IMR-90 (cell line): ENCODE results near the gene SERPING1. TPM values are rescaled to one million over a fixed set of nuclear protein-coding genes. Genes with fewer than 3 reads are reported as not detected.
A peak's percentile ranks its signal among the peaks of the same experiment; 100 is the strongest.

Source experiments
- ATAC-seq: fragments of 200-7000 bp; cut with Tn5 transposase; 2 replicates; pipeline ENCODE4 v1.9.1; 2020; ENCODE audit warnings: low read depth, mild to moderate bottlenecking, moderate library complexity
- BruUV-seq: library from RNA; stranded (reverse); fragments of 400-500 nt; replicated peaks from 2 replicates; lab custom pipeline; 2021; lab: Mats Ljungman, UMichigan
- CTCF ChIA-PET: fragments of 300-600 bp; formaldehyde crosslinking; extraction: SDS; loops from one replicate; lab custom pipeline; 2021; ENCODE audit warnings: antibody characterized with exemption; lab: Yijun Ruan, JAX
- POLR2A ChIA-PET: fragments of 300-600 bp; sonication (Branson Sonifier 250); formaldehyde crosslinking; loops from one replicate; lab custom pipeline; 2022; ENCODE audit warnings: antibody characterized with exemption; ENCODE audit not compliant: unreplicated experiment; lab: Charles Lee
- DNase-seq: peaks from one replicate; pipeline ENCODE4 v3.0.0; 2013
- H2AFZ ChIP-seq: replicated peaks from 2 replicates; pipeline ENCODE3; 2013; ENCODE audit warnings: low read length, mild to moderate bottlenecking; ENCODE audit not compliant: poor library complexity
- H2AK5ac ChIP-seq: 2 replicates; pipeline ENCODE4 v1.6.1; 2013; ENCODE audit warnings: low read depth, low read length, inconsistent platforms
- H2AK9ac ChIP-seq: replicated peaks from 2 replicates; pipeline ENCODE3; 2013; ENCODE audit warnings: mild to moderate bottlenecking, low read depth, low read length, moderate library complexity; ENCODE audit not compliant: poor library complexity
- H2BK120ac ChIP-seq: 2 replicates; pipeline ENCODE4 v1.6.1; 2013; ENCODE audit warnings: low read depth, low read length, inconsistent platforms
- H2BK15ac ChIP-seq: 3 replicates; pipeline ENCODE4 v1.6.1; 2013; ENCODE audit warnings: low read depth, low read length, inconsistent platforms
- H2BK20ac ChIP-seq: 2 replicates; pipeline ENCODE4 v1.6.1; 2013; ENCODE audit warnings: low read depth, mild to moderate bottlenecking, inconsistent platforms, low read length, moderate library complexity
- H2BK5ac ChIP-seq: 2 replicates; pipeline ENCODE4 v1.6.1; 2013; ENCODE audit warnings: mild to moderate bottlenecking, low read depth, low read length, inconsistent platforms; ENCODE audit not compliant: poor library complexity, severe bottlenecking
- H3K14ac ChIP-seq: replicated peaks from 2 replicates; pipeline ENCODE4 v1.6.1; 2013; ENCODE audit warnings: low read depth, low read length, inconsistent platforms
- H3K18ac ChIP-seq: 2 replicates; pipeline ENCODE4 v1.6.1; 2013; ENCODE audit warnings: low read depth, low read length, control low read depth
- H3K23ac ChIP-seq: 2 replicates; pipeline ENCODE4 v1.6.1; 2013; ENCODE audit warnings: low read depth, low read length, inconsistent platforms
- H3K27ac ChIP-seq: 2 replicates; pipeline ENCODE4 v1.5.1; 2013; ENCODE audit warnings: mild to moderate bottlenecking, control low read depth, low read length; ENCODE audit not compliant: insufficient read depth
- H3K27me3 ChIP-seq: 2 replicates; pipeline ENCODE4 v1.6.1; 2013; ENCODE audit warnings: low read length; ENCODE audit not compliant: control insufficient read depth, insufficient read depth
- H3K36me3 ChIP-seq: 2 replicates; pipeline ENCODE4 v1.6.1; 2013; ENCODE audit warnings: low read length, mixed read lengths; ENCODE audit not compliant: control insufficient read depth, insufficient read depth
- H3K4ac ChIP-seq: 2 replicates; pipeline ENCODE4 v1.6.1; 2013; ENCODE audit warnings: low read depth, low read length, inconsistent platforms
- H3K4me1 ChIP-seq: 2 replicates; pipeline ENCODE4 v1.6.1; 2013; ENCODE audit warnings: low read length, mixed read lengths; ENCODE audit not compliant: control insufficient read depth, insufficient read depth
- H3K4me2 ChIP-seq: 2 replicates; pipeline ENCODE4 v1.6.1; 2013; ENCODE audit warnings: low read depth, mild to moderate bottlenecking, control low read depth, low read length, moderate library complexity
- H3K4me3 ChIP-seq: 2 replicates; pipeline ENCODE4 v1.5.1; 2013; ENCODE audit warnings: low read depth, mild to moderate bottlenecking, control low read depth, low read length, moderate library complexity; ENCODE audit not compliant: insufficient read depth
- H3K56ac ChIP-seq: 2 replicates; pipeline ENCODE4 v1.6.1; 2013; ENCODE audit warnings: low read length, inconsistent platforms; ENCODE audit not compliant: insufficient read depth; ENCODE audit errors: extremely low read depth
- H3K79me1 ChIP-seq, 2 experiments: 2 replicates each; pipeline ENCODE4 v1.6.1; 2013; ENCODE audit warnings: low read length in 2 of 2, inconsistent platforms in 1 of 2, low read depth in 1 of 2
- H3K9ac ChIP-seq: 2 replicates; pipeline ENCODE4 v1.6.1; 2013; ENCODE audit warnings: low read depth, low read length, control low read depth
- H3K9me1 ChIP-seq: 2 replicates; pipeline ENCODE4 v1.6.1; 2013; ENCODE audit warnings: low read length, inconsistent platforms; ENCODE audit not compliant: insufficient read depth
- H3K9me3 ChIP-seq: 2 replicates; pipeline ENCODE4 v1.6.1; 2013; ENCODE audit warnings: low read length; ENCODE audit not compliant: control insufficient read depth, insufficient read depth
- H4K20me1 ChIP-seq: 2 replicates; pipeline ENCODE4 v1.6.1; 2013; ENCODE audit warnings: low read length, inconsistent platforms; ENCODE audit not compliant: insufficient read depth
- H4K5ac ChIP-seq: 2 replicates; pipeline ENCODE4 v1.6.1; 2013; ENCODE audit warnings: mild to moderate bottlenecking, low read depth, low read length, control low read depth
- H4K8ac ChIP-seq, 2 experiments: 2 replicates each; pipeline ENCODE4 v1.6.1; 2013; ENCODE audit warnings: low read depth in 2 of 2, low read length in 2 of 2, control low read depth in 1 of 2, inconsistent platforms in 1 of 2
- H4K91ac ChIP-seq: 2 replicates; pipeline ENCODE4 v1.6.1; 2013; ENCODE audit warnings: low read depth, low read length, inconsistent platforms; ENCODE audit not compliant: insufficient read depth
- ELK1 ChIP-seq: fragments of 150-350 bp; IDR thresholded peaks from 2 replicates; pipeline ENCODE4 v1.6.1; 2016; ENCODE audit warnings: low read depth, mild to moderate bottlenecking, low read length, moderate library complexity, borderline replicate concordance
- MAFK ChIP-seq: IDR thresholded peaks from 2 replicates; pipeline ENCODE4 v1.6.1; 2012; ENCODE audit warnings: low read depth, low read length, improper control_type of control experiment
- MAZ ChIP-seq: IDR thresholded peaks from 2 replicates; pipeline ENCODE4 v1.6.1; 2012; ENCODE audit warnings: low read depth, mild to moderate bottlenecking, low read length, improper control_type of control experiment, moderate library complexity, borderline replicate concordance
- MXI1 ChIP-seq: IDR thresholded peaks from 2 replicates; pipeline ENCODE4 v1.6.1; 2012; ENCODE audit warnings: low read depth, mild to moderate bottlenecking, low read length, moderate library complexity, borderline replicate concordance
- POLR2A ChIP-seq: IDR thresholded peaks from 2 replicates; pipeline ENCODE4 v1.6.1; 2012; ENCODE audit warnings: mild to moderate bottlenecking, low read depth, low read length
- RAD21 ChIP-seq: IDR thresholded peaks from 2 replicates; pipeline ENCODE4 v1.6.1; 2012; ENCODE audit warnings: low read length, improper control_type of control experiment
- RCOR1 ChIP-seq: IDR thresholded peaks from 2 replicates; pipeline ENCODE4 v1.6.1; 2012; ENCODE audit warnings: mild to moderate bottlenecking, low read length, improper control_type of control experiment; ENCODE audit not compliant: insufficient replicate concordance
- SMC3 ChIP-seq: fragments of 150-350 bp; IDR thresholded peaks from 2 replicates; pipeline ENCODE4 v1.6.1; 2016; ENCODE audit warnings: low read depth, mild to moderate bottlenecking, antibody characterized with exemption, low read length, moderate library complexity
- USF2 ChIP-seq: fragments of 150-350 bp; IDR thresholded peaks from 2 replicates; pipeline ENCODE4 v1.6.1; 2017; ENCODE audit warnings: mild to moderate bottlenecking, antibody characterized with exemption, low read length, low read depth
- WGBS, 2 experiments: methylation state at CpG; one replicate each; pipeline versions ENCODE4 v1.1.5 to v1.1.7; 2013; ENCODE audit warnings: missing lambda C conversion rate in 2 of 2; ENCODE audit not compliant: insufficient read length in 1 of 2; ENCODE audit errors: extremely low coverage in 2 of 2; 5-methylcytosine and 5-hydroxymethylcytosine counted together
- dilution Hi-C: fragments of 300-500 bp; cut with HindIII; formaldehyde crosslinking; loops from one replicate; pipeline ENCODE4 v1.14.3; 2018; ENCODE audit warnings: low sequenced_read_pairs; ENCODE audit not compliant: unreplicated experiment
- in situ Hi-C: fragments of 300-500 bp; cut with MboI; formaldehyde crosslinking; loops from 3 replicates; pipeline ENCODE4 v1.14.3; 2019; ENCODE audit warnings: low sequenced_read_pairs, inconsistent platforms, mixed read lengths
- intact Hi-C: fragments of 100-400 bp; cut with micrococcal nuclease; formaldehyde crosslinking; loops from 2 replicates; pipeline ENCODE4 v1.10.0; 2022
- polyA plus RNA-seq, 3 experiments: library from polyadenylated mRNA; depleted of rRNA; stranded (reverse); fragments of >200 nt; gene quantifications; 2 replicates each; pipeline ENCODE4 v1.2.3, GENCODE V29; 2012; ENCODE audit warnings: low replicate concordance in 1 of 3
- total RNA-seq: library from RNA; depleted of rRNA; stranded (reverse); fragments of >200 nt; gene quantifications from 2 replicates; pipeline ENCODE4 v1.2.3, GENCODE V29; 2012
- TF ChIP-seq, protein P1 (sequence below): conservative IDR thresholded peaks from 2 replicates; pipeline ENCODE4 v1.5.1; 2012; ENCODE audit warnings: mild to moderate bottlenecking, low read depth, low read length, improper control_type of control experiment

The SERPING1 gene
- total and polyA plus RNA-seq, 2 of the 4 experiments (the other 2 are of a cell fraction): 2.0 to 30.7 TPM

DNA sequence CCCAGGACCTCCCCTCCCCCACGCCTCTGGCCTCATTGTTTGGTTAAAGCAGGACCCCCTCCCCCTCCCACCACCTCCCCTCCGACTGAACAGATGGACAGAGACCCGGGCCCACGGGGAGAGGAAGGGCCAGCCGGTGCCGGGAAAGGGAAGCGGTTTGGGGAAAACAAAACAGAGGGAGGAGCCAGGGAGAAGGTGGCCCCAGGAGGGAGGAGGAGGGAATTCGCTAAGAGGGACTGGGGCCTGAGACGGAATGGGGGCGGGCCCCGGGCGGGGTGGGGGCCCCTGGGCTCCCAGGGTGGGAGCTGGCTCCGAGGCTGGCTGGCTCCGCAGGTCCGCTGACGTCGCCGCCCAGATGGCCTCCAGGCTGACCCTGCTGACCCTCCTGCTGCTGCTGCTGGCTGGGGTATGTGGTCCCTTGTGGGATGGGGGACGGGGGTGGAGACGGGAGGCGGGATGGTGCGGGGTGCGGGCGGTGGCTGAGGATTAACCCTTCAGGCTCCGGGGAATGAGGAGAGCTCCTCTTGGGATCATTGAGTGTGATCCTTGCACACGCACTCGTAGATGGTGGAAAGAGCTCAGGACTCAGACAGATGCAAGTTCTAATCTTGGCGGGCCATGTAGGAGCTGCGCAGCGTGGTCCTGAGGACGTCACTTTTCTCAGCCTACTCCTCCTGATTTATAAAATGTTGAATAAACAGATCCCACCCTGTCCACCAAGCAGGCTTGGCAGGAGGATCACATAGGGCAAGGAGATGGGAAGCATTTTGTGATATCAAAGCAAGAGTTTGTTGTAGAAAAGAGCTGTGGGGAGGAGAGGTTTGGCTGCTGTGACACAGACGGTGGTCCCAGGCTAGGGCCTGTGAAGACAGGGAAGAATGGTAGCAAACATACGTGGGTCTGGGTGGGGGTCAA is 688 bp downstream of the SERPING1 start (continued):
- TF ChIP-seq MXI1: no peak

- peaks cover 5% of the 10 kb centered on the region; the same call in 1 of the 2 replicates for H3K4me1 ChIP-seq
- POLR2A ChIA-PET: interaction anchor here (0.5 kb wide), 1 partner anchor 978 kb away, joined by 3 read pairs; no protein-coding TSS in a partner anchor
- H3K23ac ChIP-seq: no peak overlapping the region
- H3K9me1 ChIP-seq: no peaks in the 10 kb centered on the region
- BruUV-seq: no TSS peak
- in situ Hi-C loops (no loop called here), dilution Hi-C loops (no loop called here), intact Hi-C loops (no loop called here)
- peak overlapping the region; percentile 31 for H4K5ac ChIP-seq
- DNase-seq (peak; percentile 53), ATAC-seq (no peak)
- peak overlapping the region; percentile 63 for H2AFZ ChIP-seq
- H2BK15ac ChIP-seq: no peak overlapping the region
- H3K27me3 ChIP-seq: peaks cover 13% of the 10 kb centered on the region; the same call in 1 of the 2 replicates
- H4K8ac ChIP-seq: peak overlapping the region; percentile 45 to 64; a peak in 3 of 4 replicates
- H2BK120ac ChIP-seq: peak overlapping the region; percentile 28; the same call in 1 of the 2 replicates
- no peak overlapping the region for H2AK9ac ChIP-seq
- no peak overlapping the region for H2BK20ac ChIP-seq
- peak overlapping the region; percentile 63; the same call in 1 of the 2 replicates for H3K4ac ChIP-seq
- WGBS, 2 experiments: 19% methylated on average over 5 of the region's 5 CpGs; no CpG with 5 or more reads in 1 of the 2 experiments
- no peaks in the 10 kb centered on the region for H4K20me1 ChIP-seq
- H3K18ac ChIP-seq: peak overlapping the region; percentile 44; the same call in 1 of the 2 replicates
- peak overlapping the region; percentile 79 for H3K4me2 ChIP-seq
- H3K14ac ChIP-seq: peak overlapping the region; percentile 20; the same call in 1 of the 2 replicates
- H3K9me3 ChIP-seq: no peaks in the 10 kb centered on the region
- H3K36me3 ChIP-seq: peaks cover 2% of the 10 kb centered on the region
- peak overlapping the region; percentile 63 for H3K9ac ChIP-seq
- H4K91ac ChIP-seq: peak overlapping the region; percentile 31; the same call in 1 of the 2 replicates
- H2BK5ac ChIP-seq: peak overlapping the region; percentile 6
- peak overlapping the region; percentile 57 for H3K4me3 ChIP-seq
- H3K56ac ChIP-seq: no peak overlapping the region
- H3K27ac ChIP-seq: peak overlapping the region; percentile 60; the same call in 1 of the 2 replicates
- peak overlapping the region; percentile 31; the same call in 1 of the 2 replicates for H2AK5ac ChIP-seq
- CTCF ChIA-PET: interaction anchor here (0.6 to 1.1 kb wide), 3 partner anchors 13 to 31 kb away, joined by 3 read pairs; partner anchors contain the start of gene UBE2L6
- H3K79me1 ChIP-seq: no peaks in the 10 kb centered on the region; a peak in 1 of 4 replicates
- no peak for TF ChIP-seq MXI1
- no peak for TF ChIP-seq POLR2A
- no peak for TF ChIP-seq MAFK
- TF ChIP-seq, protein P1, sequence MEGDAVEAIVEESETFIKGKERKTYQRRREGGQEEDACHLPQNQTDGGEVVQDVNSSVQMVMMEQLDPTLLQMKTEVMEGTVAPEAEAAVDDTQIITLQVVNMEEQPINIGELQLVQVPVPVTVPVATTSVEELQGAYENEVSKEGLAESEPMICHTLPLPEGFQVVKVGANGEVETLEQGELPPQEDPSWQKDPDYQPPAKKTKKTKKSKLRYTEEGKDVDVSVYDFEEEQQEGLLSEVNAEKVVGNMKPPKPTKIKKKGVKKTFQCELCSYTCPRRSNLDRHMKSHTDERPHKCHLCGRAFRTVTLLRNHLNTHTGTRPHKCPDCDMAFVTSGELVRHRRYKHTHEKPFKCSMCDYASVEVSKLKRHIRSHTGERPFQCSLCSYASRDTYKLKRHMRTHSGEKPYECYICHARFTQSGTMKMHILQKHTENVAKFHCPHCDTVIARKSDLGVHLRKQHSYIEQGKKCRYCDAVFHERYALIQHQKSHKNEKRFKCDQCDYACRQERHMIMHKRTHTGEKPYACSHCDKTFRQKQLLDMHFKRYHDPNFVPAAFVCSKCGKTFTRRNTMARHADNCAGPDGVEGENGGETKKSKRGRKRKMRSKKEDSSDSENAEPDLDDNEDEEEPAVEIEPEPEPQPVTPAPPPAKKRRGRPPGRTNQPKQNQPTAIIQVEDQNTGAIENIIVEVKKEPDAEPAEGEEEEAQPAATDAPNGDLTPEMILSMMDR: no peak
- TF ChIP-seq RAD21: no peak
- TF ChIP-seq SMC3: no peak
- no peak for TF ChIP-seq RCOR1
- TF ChIP-seq USF2: no peak
- TF ChIP-seq MAZ: no peak
- TF ChIP-seq ELK1: no peak
Observed at GRCh38 chr11:57598831-57599155, 1.3 kb downstream of the SERPING1 start.
